ENCODE results near the gene TLL2.

Gene TLL2

GRCh38 chr10:96418582-96418981 is 95.1 kb downstream of the TLL2 start:
- DNase-seq: no peak

- DNase-seq: no peak
Observed at GRCh38 chr10:96417441-96417840, 96.3 kb downstream of the TLL2 start.

GRCh38 chr10:96416643-96417042 is 97.1 kb downstream of the TLL2 start:
- DNase-seq: no peak

GRCh38 chr10:96415891-96416554 is 97.7 kb downstream of the TLL2 start:
- DNase-seq: no peak

- no peak for DNase-seq
Observed at GRCh38 chr10:96415150-96415890, 98.4 kb downstream of the TLL2 start.

GRCh38 chr10:96414303-96414702 is 99.4 kb downstream of the TLL2 start:
- DNase-seq: no peak

- DNase-seq: no peak
Observed at GRCh38 chr10:96413151-96413787, 100.5 kb downstream of the TLL2 start.

GRCh38 chr10:96411716-96412320 is 101.9 kb downstream of the TLL2 start:
- no peak for DNase-seq

- no peak for DNase-seq
Observed at GRCh38 chr10:96410296-96410695, 103.4 kb downstream of the TLL2 start.

- DNase-seq: no peak
Observed at GRCh38 chr10:96408201-96408600, 105.5 kb downstream of the TLL2 start.

- no peak for DNase-seq
Observed at GRCh38 chr10:96407560-96408069, 106.1 kb downstream of the TLL2 start.

GRCh38 chr10:96406091-96406490 is 107.6 kb downstream of the TLL2 start:
- no peak for DNase-seq

- no peak for DNase-seq
Observed at GRCh38 chr10:96402417-96403305, 111.1 kb downstream of the TLL2 start.

- no peak for DNase-seq
Observed at GRCh38 chr10:96401036-96401435, 112.7 kb downstream of the TLL2 start.

- no peak for DNase-seq
Observed at GRCh38 chr10:96400465-96400864, 113.3 kb downstream of the TLL2 start.

- no peak for DNase-seq
Observed at GRCh38 chr10:96397902-96398301, 115.8 kb downstream of the TLL2 start.

- DNase-seq: peak; percentile 48
Observed at GRCh38 chr10:96395931-96396877, 117.5 kb downstream of the TLL2 start.

- no peak for DNase-seq
Observed at GRCh38 chr10:96390460-96390864, 123.3 kb downstream of the TLL2 start.

GRCh38 chr10:96389785-96390184 is 123.9 kb downstream of the TLL2 start:
- DNase-seq: no peak

- DNase-seq: no peak
Observed at GRCh38 chr10:96387601-96388000, 126.1 kb downstream of the TLL2 start.

GRCh38 chr10:96387161-96387560 is 126.6 kb downstream of the TLL2 start:
- no peak for DNase-seq

Measured in activated T-cell treated with anti-CD3 and anti-CD28 coated beads for 4 hours (primary cell).